CD4-positive, alpha-beta T cell (primary cell): ENCODE results near the gene MSANTD1. TPM values are rescaled to one million over a fixed set of nuclear protein-coding genes. Genes with fewer than 3 reads are reported as not detected.

Experiments used
- ATAC-seq: fragments of 200-7000 bp; cut with Tn5 transposase; one replicate; pipeline ENCODE4 v1.10.0; 2022; ENCODE audit warnings: mild to moderate bottlenecking; ENCODE audit not compliant: poor library complexity
- CTCF ChIA-PET: fragments of 350-600 bp; sonication (Branson Sonifier 250); formaldehyde crosslinking; loops from one replicate; lab custom pipeline; 2021; ENCODE audit warnings: antibody characterized with exemption, inconsistent platforms; lab: Charles Lee
- POLR2A ChIA-PET: fragments of 350-600 bp; sonication (Branson Sonifier 250); formaldehyde crosslinking; loops from one replicate; lab custom pipeline; 2021; ENCODE audit warnings: antibody characterized with exemption, inconsistent platforms; lab: Charles Lee
- DNase-seq, 14 experiments: peaks; one replicate each; pipeline ENCODE4 v3.0.0-alpha.2; 2013 to 2020; ENCODE audit warnings: mixed read lengths in 2 of 14
- H3K27ac ChIP-seq, 2 donors: one replicate each; pipeline versions ENCODE4 v1.5.1 to v1.7.0; 2013; ENCODE audit warnings: low read length in 2 of 2, low read depth in 1 of 2, mild to moderate bottlenecking in 1 of 2
- H3K27me3 ChIP-seq, 2 experiments: 1 replicate in 1 of 2; 2 replicates in 1 of 2; pipeline versions ENCODE4 v1.6.1 to v1.7.0; 2013; ENCODE audit warnings: low read length in 2 of 2, control low read depth in 1 of 2, mild to moderate bottlenecking in 1 of 2, moderate library complexity in 1 of 2; ENCODE audit not compliant: insufficient read depth in 2 of 2, control insufficient read depth in 1 of 2
- H3K36me3 ChIP-seq: one replicate; pipeline ENCODE4 v1.6.1; 2013; ENCODE audit warnings: low read length, control low read depth; ENCODE audit not compliant: insufficient read depth
- H3K4me1 ChIP-seq: one replicate; pipeline ENCODE4 v1.6.1; 2013; ENCODE audit warnings: low read length, control low read depth; ENCODE audit not compliant: insufficient read depth
- H3K4me3 ChIP-seq: one replicate; pipeline ENCODE4 v1.5.1; 2013; ENCODE audit warnings: mild to moderate bottlenecking, low read length, moderate library complexity
- H3K9me3 ChIP-seq, 2 experiments: 1 replicate in 1 of 2; 2 replicates in 1 of 2; pipeline versions ENCODE4 v1.6.1 to v1.7.0; 2013; ENCODE audit warnings: low read length in 2 of 2, mild to moderate bottlenecking in 2 of 2, control low read depth in 1 of 2, moderate library complexity in 1 of 2; ENCODE audit not compliant: control insufficient read depth in 1 of 2, insufficient read depth in 1 of 2
- H3K27ac Mint-ChIP-seq: one replicate; pipeline ENCODE4 v1.8.0; 2020; ENCODE audit warnings: mixed read lengths
- H3K27me3 Mint-ChIP-seq: one replicate; pipeline ENCODE4 v1.8.0; 2021; ENCODE audit warnings: mixed read lengths
- H3K36me3 Mint-ChIP-seq: one replicate; pipeline ENCODE4 v1.8.0; 2021; ENCODE audit warnings: low read depth, mixed read lengths
- H3K4me1 Mint-ChIP-seq: one replicate; pipeline ENCODE4 v1.8.0; 2021; ENCODE audit warnings: low read depth, mixed read lengths
- H3K4me3 Mint-ChIP-seq: one replicate; pipeline ENCODE4 v1.8.0; 2020; ENCODE audit warnings: mild to moderate bottlenecking, mixed read lengths
- H3K9me3 Mint-ChIP-seq: one replicate; pipeline ENCODE4 v1.8.0; 2020; ENCODE audit warnings: mixed read lengths
- intact Hi-C, 2 experiments: fragments of 100-400 bp; cut with DNase I in 1 of 2; cut with micrococcal nuclease in 1 of 2; formaldehyde crosslinking; loops; one replicate each; pipeline versions ENCODE4 v1.15.1 to v1.9.0; 2023 to 2025; cut with DNase I, micrococcal nuclease
- total RNA-seq, 174 experiments: library from RNA in 2 of 174; stranded (reverse) in 2 of 174; gene quantifications; one replicate each; pipeline ENCODE4 v1.2.3 and lab custom pipeline; 2021 to 2026
- TF ChIP-seq, protein P1 (sequence below): fragments of 200-600 bp; IDR thresholded peaks from one replicate; pipeline ENCODE4 v1.8.0; 2022; ENCODE audit warnings: antibody characterized with exemption, mild to moderate bottlenecking

Gene MSANTD1
- total RNA-seq, 2 experiments from 2014 or later = 0.67 to 0.74 TPM

DNA sequence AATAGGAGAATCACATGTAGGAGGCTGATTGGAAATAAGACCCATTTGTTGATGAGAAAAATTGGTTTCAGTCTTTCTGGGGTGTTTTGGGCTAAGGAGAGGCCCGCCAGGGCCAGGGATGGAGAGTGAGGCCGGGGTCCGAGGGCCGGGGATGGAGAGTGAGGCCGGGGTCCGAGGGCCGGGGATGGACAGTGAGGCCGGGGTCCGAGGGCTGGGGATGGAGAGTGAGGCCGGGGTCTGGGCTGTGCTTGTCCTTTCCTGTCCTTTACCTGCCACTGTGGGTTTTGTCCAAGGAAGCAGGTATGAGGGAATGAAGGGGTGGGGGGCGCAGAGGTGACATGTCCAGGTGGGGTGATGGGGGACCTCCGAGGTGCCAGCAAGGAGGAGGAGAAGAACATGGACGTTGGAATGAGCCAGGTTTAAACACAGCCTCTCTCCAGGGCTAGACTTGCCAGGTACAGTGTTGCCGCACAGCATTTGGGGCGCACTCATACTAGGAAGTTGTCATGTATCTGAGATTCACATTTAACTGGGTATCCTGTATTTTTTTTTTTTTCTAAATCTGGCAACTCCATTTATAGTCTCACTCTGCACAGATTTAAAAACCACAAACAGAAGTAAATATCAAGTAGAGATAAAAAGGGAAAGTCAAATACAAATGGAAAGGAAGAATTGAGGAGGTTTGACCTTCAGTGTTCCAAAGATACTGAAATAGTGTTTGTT is 52.7 kb downstream of the MSANTD1 start:
- ATAC-seq = peak; percentile 45
- peak in 6 of 14 experiments; percentile 29 to 59 (median 49) for DNase-seq
- no peaks in the 10 kb centered on the region for H3K9me3 Mint-ChIP-seq
- peak overlapping the region; percentile 85 for H3K27ac Mint-ChIP-seq
- CTCF ChIA-PET = interaction anchor here (0.9 kb wide), 1 partner anchor 10 kb away, joined by 3 read pairs; no protein-coding TSS in a partner anchor
- H3K27me3 ChIP-seq = no peaks in the 10 kb centered on the region
- H3K4me3 ChIP-seq = peak overlapping the region; percentile 43
- H3K9me3 ChIP-seq = peaks cover 0 to 8% of the 10 kb centered on the region in 2 experiments
- H3K27ac ChIP-seq = no peak overlapping the region
- no peaks in the 10 kb centered on the region for H3K27me3 Mint-ChIP-seq
- peaks cover 52% of the 10 kb centered on the region for H3K4me1 ChIP-seq
- intact Hi-C loops = loop anchor here in 1 of 2 experiments (1.0 to 10.0 kb wide), 3 partner anchors 8 to 99 kb away; partner anchors contain the start of gene RGS12
- peaks cover 85% of the 10 kb centered on the region for H3K4me1 Mint-ChIP-seq
- TF ChIP-seq, protein P1, sequence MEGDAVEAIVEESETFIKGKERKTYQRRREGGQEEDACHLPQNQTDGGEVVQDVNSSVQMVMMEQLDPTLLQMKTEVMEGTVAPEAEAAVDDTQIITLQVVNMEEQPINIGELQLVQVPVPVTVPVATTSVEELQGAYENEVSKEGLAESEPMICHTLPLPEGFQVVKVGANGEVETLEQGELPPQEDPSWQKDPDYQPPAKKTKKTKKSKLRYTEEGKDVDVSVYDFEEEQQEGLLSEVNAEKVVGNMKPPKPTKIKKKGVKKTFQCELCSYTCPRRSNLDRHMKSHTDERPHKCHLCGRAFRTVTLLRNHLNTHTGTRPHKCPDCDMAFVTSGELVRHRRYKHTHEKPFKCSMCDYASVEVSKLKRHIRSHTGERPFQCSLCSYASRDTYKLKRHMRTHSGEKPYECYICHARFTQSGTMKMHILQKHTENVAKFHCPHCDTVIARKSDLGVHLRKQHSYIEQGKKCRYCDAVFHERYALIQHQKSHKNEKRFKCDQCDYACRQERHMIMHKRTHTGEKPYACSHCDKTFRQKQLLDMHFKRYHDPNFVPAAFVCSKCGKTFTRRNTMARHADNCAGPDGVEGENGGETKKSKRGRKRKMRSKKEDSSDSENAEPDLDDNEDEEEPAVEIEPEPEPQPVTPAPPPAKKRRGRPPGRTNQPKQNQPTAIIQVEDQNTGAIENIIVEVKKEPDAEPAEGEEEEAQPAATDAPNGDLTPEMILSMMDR = no peak
- H3K4me3 Mint-ChIP-seq = peak overlapping the region; percentile 85
- POLR2A ChIA-PET = interaction anchor here (0.9 to 1.9 kb wide), 2 partner anchors 8 to 9 kb away, joined by 3 to 7 read pairs; partner anchors contain the start of gene RGS12
- H3K36me3 Mint-ChIP-seq = no peaks in the 10 kb centered on the region
- H3K36me3 ChIP-seq = no peaks in the 10 kb centered on the region

DNA sequence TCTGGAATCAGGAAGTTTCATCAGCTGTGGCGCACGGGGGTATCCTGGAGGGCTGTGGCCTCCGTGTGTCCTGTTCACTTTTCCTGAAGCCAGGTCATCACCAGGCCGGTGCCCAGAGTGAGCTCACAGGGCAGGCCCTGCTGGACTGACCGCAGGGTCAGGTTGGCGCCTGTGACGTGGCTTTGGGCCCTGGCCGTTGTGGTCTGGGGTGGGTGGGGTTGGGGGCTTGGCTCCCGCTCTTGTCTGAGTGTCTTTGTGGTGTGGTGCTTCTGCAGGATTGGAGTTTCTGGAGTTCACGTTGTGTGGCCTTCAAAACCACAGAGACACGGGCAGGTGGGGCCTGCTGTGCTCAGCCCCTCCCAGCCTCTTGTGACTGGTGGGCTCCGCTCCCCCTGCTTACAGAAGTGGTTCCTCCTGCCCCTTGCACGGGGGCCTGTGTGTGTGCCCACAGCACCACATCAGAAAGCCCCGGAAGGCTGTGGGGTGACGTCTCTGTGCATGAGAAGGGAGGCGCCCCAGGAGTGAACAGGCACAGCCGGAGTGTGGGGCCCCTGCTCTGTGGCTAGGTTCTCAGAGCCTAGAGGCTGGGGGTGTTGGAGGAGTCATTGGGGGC is 53.3 kb downstream of the MSANTD1 start:
- ChIA-PET POLR2A (interaction anchor here (0.9 to 1.9 kb wide), 3 partner anchors 9 to 22 kb away, joined by 3 to 7 read pairs (median 3); partner anchors contain the start of gene RGS12), CTCF (interaction anchor here (0.9 to 1.1 kb wide), 2 partner anchors 10 to 44 kb away, joined by 3 to 4 read pairs; no protein-coding TSS in a partner anchor)
- Mint-ChIP-seq H3K36me3 (no peaks in the 10 kb centered on the region), H3K27ac (peak overlapping the region; percentile 85), H3K27me3 (no peaks in the 10 kb centered on the region), H3K4me3 (peak overlapping the region; percentile 85), H3K9me3 (no peaks in the 10 kb centered on the region), H3K4me1 (peaks cover 85% of the 10 kb centered on the region)
- H3K9me3 ChIP-seq = peaks cover 0 to 5% of the 10 kb centered on the region in 2 experiments
- H3K27ac ChIP-seq = no peak overlapping the region
- peak; percentile 88 for ATAC-seq
- peak; percentile 62 to 95 (median 75) for DNase-seq
- TF ChIP-seq, protein P1 = no peak
- no peaks in the 10 kb centered on the region for H3K36me3 ChIP-seq
- no peaks in the 10 kb centered on the region for H3K27me3 ChIP-seq
- intact Hi-C loops = loop anchor here in 1 of 2 experiments (1.0 to 10.0 kb wide), 3 partner anchors 9 to 100 kb away; partner anchors contain the start of gene RGS12
- H3K4me1 ChIP-seq = peaks cover 52% of the 10 kb centered on the region
- peak overlapping the region; percentile 43 for H3K4me3 ChIP-seq

DNA sequence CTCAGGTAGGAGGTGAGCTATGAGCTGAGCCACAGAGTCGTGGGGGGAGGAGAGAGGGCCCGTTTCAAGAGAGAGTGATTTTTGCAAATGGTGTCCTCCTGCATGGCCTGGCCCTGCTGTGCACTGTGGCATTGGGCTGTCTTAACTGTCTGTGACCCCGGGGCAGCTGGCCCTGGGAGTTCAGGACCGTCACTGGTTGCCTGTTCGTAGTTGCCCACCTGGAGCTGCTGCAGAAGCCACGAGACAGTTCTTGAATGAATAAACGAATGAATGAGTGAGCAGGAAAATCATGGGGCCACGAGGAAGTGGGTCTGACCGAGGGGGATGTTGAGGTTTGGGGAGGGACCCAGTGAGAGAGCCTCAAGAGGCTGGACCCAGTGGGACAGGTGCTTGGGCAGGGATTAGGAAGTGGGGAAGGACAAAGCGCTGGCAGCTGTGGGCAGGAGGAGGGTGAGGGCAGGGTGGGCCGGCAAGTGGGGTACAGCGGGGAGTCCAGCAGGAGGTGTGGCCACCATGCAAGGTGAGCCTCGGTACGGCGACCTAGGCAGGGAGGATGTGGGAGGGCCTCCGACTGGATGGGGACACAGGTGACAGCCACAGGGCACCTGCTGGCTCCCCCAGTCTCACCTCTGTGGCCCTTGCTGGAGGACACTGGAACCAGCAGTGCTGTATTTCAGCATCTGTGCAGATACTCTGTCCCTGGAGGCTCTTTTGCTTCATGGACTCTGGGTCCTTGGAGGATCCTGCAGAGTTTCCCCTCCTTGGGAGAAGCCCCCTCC is 54.0 kb downstream of the MSANTD1 start:
- peaks cover 52% of the 10 kb centered on the region for H3K4me1 ChIP-seq
- ATAC-seq (peak; percentile 1), DNase-seq (peak in 5 of 14 experiments; percentile 21 to 72 (median 32))
- H3K36me3 ChIP-seq = no peaks in the 10 kb centered on the region
- Mint-ChIP-seq H3K4me1 (peaks cover 83% of the 10 kb centered on the region), H3K4me3 (peak overlapping the region; percentile 85), H3K27me3 (no peaks in the 10 kb centered on the region), H3K27ac (peak overlapping the region; percentile 85), H3K36me3 (no peaks in the 10 kb centered on the region), H3K9me3 (no peaks in the 10 kb centered on the region)
- peak overlapping the region; percentile 43 for H3K4me3 ChIP-seq
- intact Hi-C loops = loop anchor here in 1 of 2 experiments (1.0 to 10.0 kb wide), 3 partner anchors 10 to 101 kb away; partner anchors contain the start of gene RGS12
- POLR2A ChIA-PET = interaction anchor here (0.9 to 1.9 kb wide), 3 partner anchors 9 to 21 kb away, joined by 3 to 7 read pairs (median 3); partner anchors contain the start of gene RGS12
- H3K9me3 ChIP-seq = no peaks in the 10 kb centered on the region
- no peaks in the 10 kb centered on the region for H3K27me3 ChIP-seq
- H3K27ac ChIP-seq = no peak overlapping the region
- TF ChIP-seq, protein P1 = no peak
- CTCF ChIA-PET = interaction anchor here (0.9 to 1.1 kb wide), 3 partner anchors 11 to 44 kb away, joined by 3 to 5 read pairs (median 4); no protein-coding TSS in a partner anchor
